Stimulated activated naive CD8-positive, alpha-beta T cell treated with anti-CD3 and anti-CD28 coated beads, Interleukin-15, Interleukin-2, amounts not matched to agents 100 ng/mL and 50 ng/mL, for 24 hours (primary cell): ENCODE data around the gene INHBE.
"Not testable (repeated sequence)": the region's sequence is repeated elsewhere in the genome, so short reads cannot be mapped to it uniquely, and the experiment has no call there.

Source experiments
- H3K27ac Mint-ChIP-seq: one replicate; pipeline ENCODE4 v1.8.0; 2021; ENCODE audit warnings: mild to moderate bottlenecking, mixed read lengths
- H3K27me3 Mint-ChIP-seq: one replicate; pipeline ENCODE4 v1.8.0; 2021; ENCODE audit warnings: mixed read lengths
- H3K36me3 Mint-ChIP-seq: one replicate; pipeline ENCODE4 v1.8.0; 2021; ENCODE audit warnings: low read depth, mixed read lengths
- H3K4me1 Mint-ChIP-seq: one replicate; pipeline ENCODE4 v1.8.0; 2021; ENCODE audit warnings: low read depth, mixed read lengths
- H3K4me3 Mint-ChIP-seq: one replicate; pipeline ENCODE4 v1.8.0; 2021; ENCODE audit warnings: mild to moderate bottlenecking, mixed read lengths
- H3K9me3 Mint-ChIP-seq: one replicate; pipeline ENCODE4 v1.8.0; 2021; ENCODE audit warnings: mixed read lengths

Gene INHBE

DNA sequence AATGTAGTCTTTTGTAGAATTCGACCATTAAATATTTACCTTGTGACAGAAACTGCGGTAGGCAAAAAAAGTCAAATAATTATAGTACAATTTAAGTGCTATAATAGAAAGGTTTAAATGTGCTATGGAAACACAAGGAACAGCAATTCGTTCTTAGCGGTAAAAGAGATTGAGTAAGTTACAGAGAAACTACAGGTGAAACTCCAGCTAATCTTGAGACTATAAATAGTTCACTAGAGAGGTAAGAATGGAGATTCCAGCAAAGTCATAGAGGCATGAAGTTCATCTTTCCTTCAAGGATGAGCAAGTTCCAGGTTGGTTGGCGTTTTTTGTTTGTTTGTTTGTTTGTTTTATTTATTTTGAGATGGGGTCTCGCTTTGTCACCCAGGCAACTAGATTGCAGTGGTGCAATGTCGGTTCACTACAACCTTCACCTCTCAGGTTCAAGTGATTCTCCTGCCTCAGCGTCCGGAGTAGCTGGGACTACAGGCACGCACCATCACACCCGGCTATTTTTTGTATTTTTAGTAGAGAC lies 23.4 kb upstream of the INHBE start:
- Mint-ChIP-seq H3K9me3 (no peaks in the 10 kb centered on the region), H3K27ac (peak overlapping the region; percentile 98), H3K4me1 (peaks cover 40% of the 10 kb centered on the region), H3K36me3 (peaks cover 8% of the 10 kb centered on the region), H3K4me3 (peak overlapping the region; percentile 88), H3K27me3 (no peaks in the 10 kb centered on the region)

DNA sequence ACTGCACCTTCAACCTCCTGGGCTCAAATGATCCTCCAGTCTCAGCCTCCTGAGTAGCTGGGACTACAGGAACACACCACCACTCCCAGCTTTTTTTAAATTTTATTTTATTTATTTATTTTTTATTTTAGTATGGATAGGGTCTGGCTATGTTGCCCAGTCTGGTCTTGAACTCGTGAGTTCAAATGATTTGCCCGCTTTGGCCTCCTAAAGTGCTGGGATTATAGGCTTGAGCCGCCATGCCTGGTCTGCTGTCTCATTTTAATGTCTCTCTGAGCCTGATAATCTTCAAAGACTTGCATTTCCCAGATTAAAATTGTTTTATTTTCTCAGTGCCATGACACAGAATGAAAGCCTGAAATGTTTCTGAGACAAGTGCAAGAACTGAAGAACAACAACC lies 21.7 kb upstream of the INHBE start:
- no peak overlapping the region for H3K27ac Mint-ChIP-seq
- no peaks in the 10 kb centered on the region for H3K27me3 Mint-ChIP-seq
- H3K9me3 Mint-ChIP-seq, result no peaks in the 10 kb centered on the region
- H3K36me3 Mint-ChIP-seq, result peaks cover 8% of the 10 kb centered on the region
- H3K4me1 Mint-ChIP-seq, result peaks cover 30% of the 10 kb centered on the region
- H3K4me3 Mint-ChIP-seq, result no peak overlapping the region

DNA sequence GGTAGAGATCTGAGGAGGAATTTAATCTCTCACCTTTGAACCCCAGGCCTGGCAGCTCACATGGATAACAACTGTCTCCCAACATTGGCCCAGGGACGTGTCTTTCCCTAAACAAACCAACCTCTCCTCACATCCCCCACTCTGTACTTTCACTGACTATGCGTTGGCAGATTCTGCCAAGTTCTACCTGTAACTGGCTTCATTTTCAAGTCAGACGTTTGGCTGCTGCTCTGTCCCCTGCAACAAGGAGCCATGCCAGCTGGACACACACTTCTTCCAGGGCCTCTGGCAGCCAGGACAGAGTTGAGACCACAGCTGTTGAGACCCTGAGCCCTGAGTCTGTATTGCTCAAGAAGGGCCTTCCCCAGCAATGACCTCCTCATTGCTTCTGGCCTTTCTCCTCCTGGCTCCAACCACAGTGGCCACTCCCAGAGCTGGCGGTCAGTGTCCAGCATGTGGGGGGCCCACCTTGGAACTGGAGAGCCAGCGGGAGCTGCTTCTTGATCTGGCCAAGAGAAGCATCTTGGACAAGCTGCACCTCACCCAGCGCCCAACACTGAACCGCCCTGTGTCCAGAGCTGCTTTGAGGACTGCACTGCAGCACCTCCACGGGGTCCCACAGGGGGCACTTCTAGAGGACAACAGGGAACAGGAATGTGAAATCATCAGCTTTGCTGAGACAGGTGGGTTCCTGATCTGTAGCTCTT lies 20.4 kb upstream of the INHBE start, which contains the start of gene INHBC:
INHBC (plus strand) TSS at position 268 of the 707 bp plus-strand sequence; CDS start at position 371, 103 bp downstream.
- Mint-ChIP-seq H3K27ac (peak within 1 kb of the TSS; percentile 81), H3K36me3 (peaks cover 3% of the 10 kb centered on the region), H3K4me3 (peak within 1 kb of the TSS; percentile 68), H3K27me3 (peaks cover 4% of the 10 kb centered on the region), H3K9me3 (no peaks in the 10 kb centered on the region), H3K4me1 (peaks cover 23% of the 10 kb centered on the region)

DNA sequence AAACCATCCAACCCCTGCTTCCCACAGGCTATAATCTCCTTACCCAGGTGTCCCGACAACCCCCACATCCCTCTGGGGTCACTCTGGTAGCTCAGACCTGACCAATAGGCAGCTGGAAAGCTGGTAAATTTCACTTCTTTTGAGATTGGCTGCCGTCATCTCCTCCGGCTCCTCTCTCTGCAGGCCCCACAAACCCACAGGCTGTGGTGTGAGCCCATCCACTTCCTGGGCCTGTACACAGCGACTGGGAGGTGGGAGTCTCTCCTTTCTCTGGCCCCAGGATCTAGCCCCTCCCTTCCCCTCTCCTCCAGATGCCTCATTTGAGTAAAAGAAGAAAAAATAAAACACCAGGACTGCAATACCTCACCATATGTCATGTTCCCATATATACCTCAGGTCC lies 19.8 kb upstream of the INHBE start:
- Mint-ChIP-seq H3K4me3 (peak overlapping the region; percentile 68), H3K27ac (peak overlapping the region; percentile 81)

DNA sequence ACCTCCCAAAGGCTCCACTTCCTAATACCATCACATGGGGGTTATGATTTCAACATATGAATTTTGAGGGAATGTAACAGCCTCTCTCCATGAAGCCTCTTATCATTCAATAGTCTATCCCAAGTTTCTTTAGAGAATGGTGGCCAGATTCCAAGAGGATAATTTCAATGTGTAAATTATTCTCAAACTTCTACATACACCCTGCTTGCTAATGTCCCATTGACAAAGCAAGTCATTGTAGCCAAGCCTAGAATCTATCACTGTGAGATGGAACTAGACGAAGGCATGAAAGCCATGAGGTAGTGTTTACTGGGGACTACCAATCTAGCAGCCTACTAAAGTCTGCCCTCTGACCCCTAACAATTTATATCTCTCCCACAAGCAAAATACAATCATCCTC lies 16.7 kb upstream of the INHBE start:
- Mint-ChIP-seq H3K4me3 (no peak overlapping the region), H3K27ac (no peak overlapping the region), H3K4me1 (peaks cover 6% of the 10 kb centered on the region), H3K27me3 (peaks cover 7% of the 10 kb centered on the region), H3K36me3 (peaks cover 3% of the 10 kb centered on the region), H3K9me3 (peaks cover 7% of the 10 kb centered on the region)

More for the DNA sequence above, 19.8 kb upstream of the INHBE start:
- peaks cover 4% of the 10 kb centered on the region for H3K27me3 Mint-ChIP-seq
- H3K36me3 Mint-ChIP-seq, result no peaks in the 10 kb centered on the region
- no peaks in the 10 kb centered on the region for H3K9me3 Mint-ChIP-seq
- H3K4me1 Mint-ChIP-seq, result peaks cover 17% of the 10 kb centered on the region

DNA sequence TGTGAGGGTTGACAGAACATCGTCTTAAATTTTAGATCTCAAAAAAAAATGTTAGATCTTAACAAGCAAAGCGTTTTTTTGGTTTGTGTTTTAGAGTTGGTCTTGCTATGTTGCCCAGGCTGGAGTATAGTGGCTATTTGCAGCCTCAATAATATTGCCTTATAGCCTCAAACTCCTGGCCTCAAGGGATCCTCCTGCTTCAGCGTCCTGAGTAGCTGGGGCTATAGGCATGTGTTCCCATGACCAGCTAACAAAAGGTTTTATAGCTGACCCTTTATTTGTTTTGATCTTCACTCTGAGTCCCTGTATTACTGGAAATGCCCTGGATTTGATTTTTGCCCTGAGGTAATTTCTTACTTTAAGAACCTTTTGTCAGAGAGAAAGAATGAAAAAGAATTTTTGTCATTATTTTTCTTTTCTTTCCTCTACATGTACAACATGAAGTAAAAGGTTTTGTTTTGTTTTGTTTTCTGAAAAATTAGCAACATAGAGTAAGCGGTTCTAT lies 15.3 kb upstream of the INHBE start:
- H3K4me3 Mint-ChIP-seq, result no peak overlapping the region
- peaks cover 7% of the 10 kb centered on the region for H3K9me3 Mint-ChIP-seq
- no peak overlapping the region for H3K27ac Mint-ChIP-seq
- peaks cover 7% of the 10 kb centered on the region for H3K27me3 Mint-ChIP-seq
- H3K36me3 Mint-ChIP-seq, result peaks cover 3% of the 10 kb centered on the region
- peaks cover 6% of the 10 kb centered on the region for H3K4me1 Mint-ChIP-seq

DNA sequence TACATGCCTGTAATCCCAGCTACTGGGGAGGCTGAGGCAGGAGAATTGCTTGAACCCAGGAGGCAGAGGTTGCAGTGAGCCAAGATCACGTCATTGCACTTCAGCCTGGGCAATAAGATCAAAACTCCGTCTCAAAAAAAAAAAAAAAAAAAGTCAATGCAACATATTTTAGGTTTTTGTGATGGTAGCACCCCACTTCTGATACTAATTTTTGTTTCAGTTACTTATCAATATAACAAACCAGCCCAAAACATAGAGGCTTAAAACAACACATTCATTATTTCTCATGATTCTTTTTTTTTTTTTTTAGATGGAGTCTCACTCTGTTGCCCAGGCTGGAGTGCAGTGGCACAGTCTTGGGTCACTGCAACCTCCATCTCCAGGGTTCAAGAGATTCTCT lies 13.7 kb upstream of the INHBE start:
- not testable (repeated sequence) for H3K36me3 Mint-ChIP-seq, H3K9me3 Mint-ChIP-seq, H3K27me3 Mint-ChIP-seq, H3K4me3 Mint-ChIP-seq, H3K27ac Mint-ChIP-seq, H3K4me1 Mint-ChIP-seq

DNA sequence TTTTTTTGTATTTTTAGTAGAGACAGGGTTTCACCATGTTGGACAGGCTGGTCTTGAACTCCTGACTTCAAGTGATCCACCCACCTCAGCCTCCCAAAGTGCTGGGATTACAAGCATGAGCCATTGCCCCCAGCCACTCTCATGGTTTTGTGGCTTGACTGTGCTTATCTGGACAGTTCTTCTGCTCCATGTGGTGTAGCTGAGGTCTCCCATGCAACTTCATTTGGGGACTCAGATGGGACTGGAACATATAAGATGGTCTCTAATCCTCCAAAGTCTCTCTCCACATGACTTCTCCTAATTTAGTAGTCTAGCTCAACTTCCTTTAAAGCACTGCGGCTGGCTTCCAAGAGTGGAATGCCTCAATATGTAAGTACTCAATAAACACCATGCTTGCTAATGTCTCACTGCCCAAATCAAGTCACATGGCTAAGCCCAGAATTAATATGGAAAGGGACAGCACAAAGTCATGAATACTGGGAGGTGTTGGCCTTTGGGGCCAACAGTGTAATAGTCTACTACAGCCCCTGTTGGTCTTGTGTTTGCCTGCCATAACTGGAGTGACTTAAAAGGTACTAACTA lies 13.2 kb upstream of the INHBE start:
- H3K27me3 Mint-ChIP-seq, result peaks cover 7% of the 10 kb centered on the region
- H3K27ac Mint-ChIP-seq, result no peak overlapping the region
- peaks cover 3% of the 10 kb centered on the region for H3K36me3 Mint-ChIP-seq
- peaks cover 7% of the 10 kb centered on the region for H3K9me3 Mint-ChIP-seq
- H3K4me3 Mint-ChIP-seq, result no peak overlapping the region
- no peaks in the 10 kb centered on the region for H3K4me1 Mint-ChIP-seq

DNA sequence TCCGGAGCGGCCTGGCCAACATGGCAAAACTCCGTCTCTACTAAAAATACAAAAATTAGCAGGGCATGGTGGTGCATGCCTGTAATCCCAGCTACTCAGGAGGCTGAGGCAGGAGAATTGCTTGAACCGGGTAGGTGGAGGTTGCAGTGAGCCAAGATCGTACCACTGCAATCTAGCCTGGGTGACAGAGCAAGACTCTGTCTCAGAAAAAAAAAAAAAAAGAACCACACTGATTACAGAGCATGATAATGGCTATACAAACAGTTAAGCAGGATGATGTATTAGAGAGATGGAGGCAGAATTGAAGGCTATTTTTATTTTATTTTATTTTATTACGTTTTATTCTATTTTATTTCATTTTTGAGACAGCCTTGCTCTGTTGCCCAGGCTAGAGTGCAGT lies 10.8 kb upstream of the INHBE start:
- not testable (repeated sequence) for H3K27me3 Mint-ChIP-seq, H3K27ac Mint-ChIP-seq

DNA sequence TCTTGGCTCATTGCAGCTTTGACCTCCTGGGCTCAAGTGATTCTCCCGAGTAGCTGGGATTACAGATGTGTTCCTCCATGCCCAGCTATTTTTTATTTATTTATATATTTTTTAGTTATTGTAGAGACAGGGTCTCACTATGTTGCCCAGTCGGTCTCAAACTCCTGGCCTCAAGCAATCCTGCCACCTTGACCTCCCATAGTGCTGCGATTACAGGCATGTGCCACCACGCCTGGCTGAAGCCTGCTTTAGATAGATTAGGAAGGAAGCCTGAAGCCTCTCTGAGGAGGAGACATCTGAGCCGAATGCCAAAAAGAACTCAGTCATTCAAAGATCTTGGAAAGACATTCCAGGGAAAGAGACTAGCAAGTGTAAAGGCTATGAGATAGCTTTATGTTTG lies 10.4 kb upstream of the INHBE start:
- H3K27ac Mint-ChIP-seq, result no peak overlapping the region
- peaks cover 7% of the 10 kb centered on the region for H3K9me3 Mint-ChIP-seq
- peaks cover 3% of the 10 kb centered on the region for H3K36me3 Mint-ChIP-seq
- no peaks in the 10 kb centered on the region for H3K4me1 Mint-ChIP-seq
- no peak overlapping the region for H3K4me3 Mint-ChIP-seq
- peaks cover 3% of the 10 kb centered on the region for H3K27me3 Mint-ChIP-seq

More for the DNA sequence above, 10.8 kb upstream of the INHBE start:
- not testable (repeated sequence) for H3K4me3 Mint-ChIP-seq, H3K36me3 Mint-ChIP-seq, H3K4me1 Mint-ChIP-seq, H3K9me3 Mint-ChIP-seq

DNA sequence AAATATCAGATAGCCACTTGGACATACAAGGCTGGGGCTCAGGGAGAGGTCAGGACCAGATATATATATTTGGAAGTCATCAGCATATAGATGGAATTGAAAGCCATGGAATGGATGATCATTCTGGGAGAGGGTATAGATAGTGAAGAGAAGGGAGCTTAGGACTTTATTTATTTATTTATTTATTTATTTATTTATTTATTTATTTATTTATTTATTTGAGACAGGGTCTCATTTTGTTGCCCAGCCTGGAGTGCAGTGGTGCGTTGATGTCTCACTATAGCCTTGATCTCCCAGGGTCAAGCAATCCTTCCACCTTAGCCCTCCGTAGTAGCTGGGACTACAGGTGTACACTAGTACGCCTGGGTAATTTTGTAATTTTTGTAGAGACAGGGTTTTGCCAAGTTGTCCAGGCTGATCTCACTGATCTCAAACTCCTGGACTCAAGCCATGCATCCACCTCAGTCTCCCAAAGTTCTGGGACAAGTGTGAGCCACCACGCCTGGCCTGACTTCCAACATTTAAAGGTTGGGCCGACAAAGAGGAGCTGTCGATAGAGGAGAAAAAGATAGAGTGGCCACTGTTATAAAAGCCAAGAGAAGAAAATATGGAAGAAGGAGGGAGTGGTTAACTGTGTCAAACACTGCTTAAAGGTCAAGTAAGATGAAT lies 8.7 kb upstream of the INHBE start:
- no peaks in the 10 kb centered on the region for H3K27me3 Mint-ChIP-seq
- H3K4me3 Mint-ChIP-seq, result no peak overlapping the region
- H3K36me3 Mint-ChIP-seq, result no peaks in the 10 kb centered on the region
- H3K9me3 Mint-ChIP-seq, result peaks cover 7% of the 10 kb centered on the region
- no peaks in the 10 kb centered on the region for H3K4me1 Mint-ChIP-seq
- H3K27ac Mint-ChIP-seq, result no peak overlapping the region

DNA sequence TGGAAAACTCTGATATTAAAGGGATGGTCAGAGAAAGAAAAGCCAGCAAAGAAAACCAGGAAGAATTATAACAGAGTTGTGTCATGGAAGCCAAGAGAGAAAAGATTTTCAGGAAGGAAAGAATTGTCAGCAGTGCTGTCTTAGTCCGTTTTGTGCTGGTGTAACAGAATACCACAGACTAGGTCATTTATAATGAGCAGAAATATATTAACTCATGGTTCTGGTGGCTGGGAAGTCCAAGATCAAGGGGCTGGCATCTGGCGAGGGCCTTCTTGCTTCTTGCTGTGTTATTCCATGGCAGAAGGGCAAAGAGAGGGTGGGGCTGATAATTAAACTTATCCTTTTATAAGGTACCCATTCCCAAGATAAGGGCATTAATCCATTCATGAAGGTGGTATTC lies 6.4 kb upstream of the INHBE start:
- Mint-ChIP-seq H3K27me3 (no peaks in the 10 kb centered on the region), H3K4me1 (peaks cover 14% of the 10 kb centered on the region), H3K4me3 (no peak overlapping the region), H3K9me3 (no peaks in the 10 kb centered on the region), H3K27ac (no peak overlapping the region), H3K36me3 (no peaks in the 10 kb centered on the region)

DNA sequence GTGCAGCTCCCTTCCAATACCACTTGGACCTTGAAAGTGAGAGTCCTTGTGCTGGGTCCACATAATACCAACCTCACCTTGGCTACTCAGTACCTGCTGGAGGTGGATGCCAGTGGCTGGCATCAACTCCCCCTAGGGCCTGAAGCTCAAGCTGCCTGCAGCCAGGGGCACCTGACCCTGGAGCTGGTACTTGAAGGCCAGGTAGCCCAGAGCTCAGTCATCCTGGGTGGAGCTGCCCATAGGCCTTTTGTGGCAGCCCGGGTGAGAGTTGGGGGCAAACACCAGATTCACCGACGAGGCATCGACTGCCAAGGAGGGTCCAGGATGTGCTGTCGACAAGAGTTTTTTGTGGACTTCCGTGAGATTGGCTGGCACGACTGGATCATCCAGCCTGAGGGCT lies 5.7 kb upstream of the INHBE start:
- H3K9me3 Mint-ChIP-seq, result no peaks in the 10 kb centered on the region
- H3K27ac Mint-ChIP-seq, result no peak overlapping the region
- no peaks in the 10 kb centered on the region for H3K36me3 Mint-ChIP-seq
- H3K27me3 Mint-ChIP-seq, result no peaks in the 10 kb centered on the region
- peaks cover 14% of the 10 kb centered on the region for H3K4me1 Mint-ChIP-seq
- H3K4me3 Mint-ChIP-seq, result no peak overlapping the region

DNA sequence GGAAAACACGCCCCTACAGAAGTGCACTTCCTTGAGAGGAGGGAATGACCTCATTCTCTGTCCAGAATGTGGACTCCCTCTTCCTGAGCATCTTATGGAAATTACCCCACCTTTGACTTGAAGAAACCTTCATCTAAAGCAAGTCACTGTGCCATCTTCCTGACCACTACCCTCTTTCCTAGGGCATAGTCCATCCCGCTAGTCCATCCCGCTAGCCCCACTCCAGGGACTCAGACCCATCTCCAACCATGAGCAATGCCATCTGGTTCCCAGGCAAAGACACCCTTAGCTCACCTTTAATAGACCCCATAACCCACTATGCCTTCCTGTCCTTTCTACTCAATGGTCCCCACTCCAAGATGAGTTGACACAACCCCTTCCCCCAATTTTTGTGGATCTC lies 5.0 kb upstream of the INHBE start:
- Mint-ChIP-seq H3K27me3 (no peaks in the 10 kb centered on the region), H3K27ac (no peak overlapping the region), H3K4me1 (peaks cover 19% of the 10 kb centered on the region), H3K9me3 (no peaks in the 10 kb centered on the region), H3K4me3 (no peak overlapping the region), H3K36me3 (no peaks in the 10 kb centered on the region)

DNA sequence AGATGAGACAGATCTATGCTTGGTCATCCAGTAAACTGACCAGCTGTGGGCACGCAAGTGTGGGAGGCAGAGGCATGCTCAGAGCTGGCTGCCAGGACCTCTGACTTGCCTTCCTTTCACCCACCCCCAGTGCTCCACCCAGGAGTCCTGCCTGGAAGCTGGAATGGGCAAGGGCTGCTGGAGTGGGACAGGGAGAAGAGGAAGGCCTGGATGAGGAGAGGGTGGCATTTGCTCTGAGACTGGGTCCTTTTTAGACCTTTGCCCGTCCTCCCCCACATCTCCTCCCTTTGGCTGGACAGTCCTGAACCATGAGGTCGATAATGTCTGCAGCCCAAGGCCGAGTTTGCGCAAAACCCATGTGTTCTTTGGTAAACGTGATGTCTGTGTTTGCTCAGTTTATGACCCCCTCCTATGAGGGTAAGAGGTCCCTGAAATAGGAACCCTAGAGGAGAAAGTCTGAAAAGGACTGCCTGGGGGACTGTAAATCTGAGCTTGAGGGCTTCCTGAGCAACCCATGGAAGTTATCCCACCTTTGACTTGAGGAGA lies 3.8 kb upstream of the INHBE start:
- H3K4me3 Mint-ChIP-seq, result no peak overlapping the region
- no peaks in the 10 kb centered on the region for H3K36me3 Mint-ChIP-seq
- no peaks in the 10 kb centered on the region for H3K27me3 Mint-ChIP-seq
- no peaks in the 10 kb centered on the region for H3K9me3 Mint-ChIP-seq
- H3K27ac Mint-ChIP-seq, result no peak overlapping the region
- peaks cover 28% of the 10 kb centered on the region for H3K4me1 Mint-ChIP-seq
